Suprapubic skin (tissue), 4 donors: ENCODE results near the gene G6PC3. TPM values are rescaled to one million over a fixed set of nuclear protein-coding genes. Genes with fewer than 3 reads are reported as not detected.
"Not testable (repeated sequence)": the region's sequence is repeated elsewhere in the genome, so short reads cannot be mapped to it uniquely, and the experiment has no call there.

ENCODE experiments used
- DNase-seq, 2 donors: peaks; one replicate each; pipeline ENCODE4 v3.0.0-alpha.2; 2019; ENCODE audit warnings: low spot score in 2 of 2
- H3K27ac ChIP-seq: fragments of 200-600 bp; sonication (generic); one replicate; pipeline ENCODE4 v1.5.1; 2019
- H3K27me3 ChIP-seq: fragments of 200-600 bp; sonication (generic); one replicate; pipeline ENCODE4 v1.5.1; 2019
- H3K36me3 ChIP-seq: fragments of 200-600 bp; sonication (generic); one replicate; pipeline ENCODE4 v1.5.1; 2019
- H3K4me1 ChIP-seq: fragments of 200-600 bp; sonication (generic); one replicate; pipeline ENCODE4 v1.5.1; 2019
- H3K4me3 ChIP-seq: fragments of 200-600 bp; sonication (generic); one replicate; pipeline ENCODE4 v1.5.1; 2019; ENCODE audit warnings: mild to moderate bottlenecking
- H3K9me3 ChIP-seq: fragments of 200-600 bp; sonication (generic); one replicate; pipeline ENCODE4 v1.5.1; 2019
- CTCF ChIP-seq, 2 donors: fragments of 200-600 bp in 1 of 2; fragments of 450-650 bp in 1 of 2; sonication (generic) in 1 of 2; IDR thresholded peaks; one replicate each; pipeline ENCODE4 v1.5.1; 2016 to 2019; ENCODE audit warnings: antibody characterized with exemption in 2 of 2, mild to moderate bottlenecking in 1 of 2, moderate library complexity in 1 of 2
- EP300 ChIP-seq: sonication (generic); formaldehyde crosslinking; IDR thresholded peaks from one replicate; pipeline ENCODE4 v1.6.1; 2017; ENCODE audit warnings: antibody characterized with exemption
- POLR2A ChIP-seq, 2 donors: fragments of 450-650 bp; IDR thresholded peaks; one replicate each; pipeline ENCODE4 v1.6.1; 2017; ENCODE audit warnings: antibody characterized with exemption in 2 of 2, mild to moderate bottlenecking in 2 of 2, moderate library complexity in 2 of 2
- POLR2AphosphoS5 ChIP-seq, 3 donors: sonication (generic); formaldehyde crosslinking; IDR thresholded peaks; one replicate each; pipeline ENCODE4 v1.6.1; 2017; ENCODE audit warnings: antibody characterized with exemption in 3 of 3
- WGBS: methylation state at CpG from one replicate; pipeline ENCODE4 v1.1.5; 2018; 5-methylcytosine and 5-hydroxymethylcytosine counted together
- total RNA-seq, 4 donors: library from RNA; depleted of rRNA; stranded (reverse); fragments of >200 nt; gene quantifications; one replicate each; pipeline ENCODE4 v1.1.0, GENCODE V29; 2016

The G6PC3 gene
- total RNA-seq, 4 donors from 2014 or later: 12.7 to 20.4 (median 15.4) TPM

- WGBS: 90% methylated on average over 4 of the region's 4 CpGs
- Histone ChIP-seq H3K27ac (no peak overlapping the region), H3K4me1 (no peaks in the 10 kb centered on the region), H3K4me3 (no peak overlapping the region), H3K27me3 (no peaks in the 10 kb centered on the region), H3K36me3 (peaks cover 16% of the 10 kb centered on the region), H3K9me3 (no peaks in the 10 kb centered on the region)
- TF ChIP-seq POLR2AphosphoS5 (IDR thresholded peaks at IDR 0.05) (no peak), POLR2A (IDR thresholded peaks at IDR 0.05) (no peak), CTCF (IDR thresholded peaks at IDR 0.05) (no peak), EP300 (no peak)
- no peak for DNase-seq
These were observed 45.7 kb upstream of the G6PC3 start for GRCh38 chr17:44024853-44025252.

GRCh38 chr17:44029736-44030135 is 40.8 kb upstream of the G6PC3 start:
- no peak overlapping the region for H3K4me3 ChIP-seq
- no peaks in the 10 kb centered on the region for H3K9me3 ChIP-seq
- no peak overlapping the region for H3K27ac ChIP-seq
- H3K4me1 ChIP-seq: no peaks in the 10 kb centered on the region
- H3K36me3 ChIP-seq: peaks cover 22% of the 10 kb centered on the region
- whole genome bisulfite sequencing: 85% methylated on average over 5 of the region's 5 CpGs
- no peaks in the 10 kb centered on the region for H3K27me3 ChIP-seq
- TF ChIP-seq CTCF (IDR thresholded peaks at IDR 0.05): no peak
- no peak for DNase-seq

- no peaks in the 10 kb centered on the region for H3K27me3 ChIP-seq
- 96% methylated on average over 3 of the region's 3 CpGs for WGBS
- H3K9me3 ChIP-seq: no peaks in the 10 kb centered on the region
- no peak overlapping the region for H3K27ac ChIP-seq
- H3K4me1 ChIP-seq: no peaks in the 10 kb centered on the region
- peaks cover 22% of the 10 kb centered on the region for H3K36me3 ChIP-seq
- no peak overlapping the region for H3K4me3 ChIP-seq
- DNase-seq: no peak
- TF ChIP-seq EP300 (no peak), CTCF (IDR thresholded peaks at IDR 0.05) (no peak), POLR2A (IDR thresholded peaks at IDR 0.05) (no peak), POLR2AphosphoS5 (IDR thresholded peaks at IDR 0.05) (no peak)
These were observed 40.1 kb upstream of the G6PC3 start for GRCh38 chr17:44030482-44030881.

GRCh38 chr17:44033861-44034408 is 36.6 kb upstream of the G6PC3 start:
- 76% methylated on average over 3 of the region's 3 CpGs for WGBS
- Histone ChIP-seq H3K27ac (no peak overlapping the region), H3K36me3 (peaks cover 38% of the 10 kb centered on the region), H3K27me3 (no peaks in the 10 kb centered on the region), H3K9me3 (no peaks in the 10 kb centered on the region), H3K4me1 (no peaks in the 10 kb centered on the region), H3K4me3 (no peak overlapping the region)
- DNase-seq: no peak
- TF ChIP-seq POLR2A (IDR thresholded peaks at IDR 0.05) (no peak), CTCF (IDR thresholded peaks at IDR 0.05) (no peak), EP300 (no peak), POLR2AphosphoS5 (IDR thresholded peaks at IDR 0.05) (no peak)

- not testable (repeated sequence) for H3K27ac ChIP-seq, H3K4me3 ChIP-seq, DNase-seq, H3K27me3 ChIP-seq, H3K9me3 ChIP-seq, H3K4me1 ChIP-seq
- H3K36me3 ChIP-seq: peaks cover 38% of the 10 kb centered on the region
- no CpG with 5 or more reads among the region's 3 CpGs for WGBS
These were observed 35.8 kb upstream of the G6PC3 start for GRCh38 chr17:44034688-44035087.

GRCh38 chr17:44037471-44037870 is 33.1 kb upstream of the G6PC3 start:
- H3K4me3 ChIP-seq: no peak overlapping the region
- TF ChIP-seq EP300 (no peak), POLR2A (IDR thresholded peaks at IDR 0.05) (no peak), POLR2AphosphoS5 (IDR thresholded peaks at IDR 0.05) (no peak), CTCF (IDR thresholded peaks at IDR 0.05) (no peak)
- no peaks in the 10 kb centered on the region for H3K9me3 ChIP-seq
- H3K27ac ChIP-seq: no peak overlapping the region
- no peak for DNase-seq
- no peaks in the 10 kb centered on the region for H3K27me3 ChIP-seq
- 91% methylated on average over 2 of the region's 2 CpGs for WGBS
- peaks cover 31% of the 10 kb centered on the region for H3K36me3 ChIP-seq
- H3K4me1 ChIP-seq: peaks cover 20% of the 10 kb centered on the region
